GM12891 (cell line): ENCODE measurements around the gene PLEKHA5.
A peak's percentile ranks its signal among the peaks of the same experiment; 100 is the strongest.

Source experiments
- DNase-seq: peaks from one replicate; pipeline ENCODE4 v3.0.0; 2011; ENCODE audit warnings: low spot score; ENCODE audit not compliant: insufficient read length
- FAIRE-seq: peaks from 2 replicates; lab custom pipeline; 2011; peaks lifted over from hg19 to GRCh38; lab: Jason Lieb, UNC
- PAX5 ChIP-seq: IDR thresholded peaks from 2 replicates; pipeline ENCODE4 v1.6.1; 2011; ENCODE audit warnings: low read length, moderate library complexity, mild to moderate bottlenecking; ENCODE audit not compliant: insufficient read depth, severe bottlenecking
- POLR2A ChIP-seq: IDR thresholded peaks from 2 replicates; pipeline ENCODE4 v1.6.1; 2011; ENCODE audit warnings: low read depth, low read length, control low read depth
- POLR2AphosphoS5 ChIP-seq: IDR thresholded peaks from 2 replicates; pipeline ENCODE4 v1.6.1; 2011; ENCODE audit warnings: low read depth, low read length, control low read depth
- POU2F2 ChIP-seq: IDR thresholded peaks from 2 replicates; pipeline ENCODE4 v1.6.1; 2011; ENCODE audit warnings: low read depth, mild to moderate bottlenecking, control low read depth, low read length, moderate library complexity
- SPI1 ChIP-seq: IDR thresholded peaks from 2 replicates; pipeline ENCODE4 v1.6.1; 2011; ENCODE audit warnings: low read depth, low read length, control low read depth
- TAF1 ChIP-seq: IDR thresholded peaks from 2 replicates; pipeline ENCODE4 v1.6.1; 2011; ENCODE audit warnings: low read depth, low read length, control low read depth

The PLEKHA5 gene

DNA sequence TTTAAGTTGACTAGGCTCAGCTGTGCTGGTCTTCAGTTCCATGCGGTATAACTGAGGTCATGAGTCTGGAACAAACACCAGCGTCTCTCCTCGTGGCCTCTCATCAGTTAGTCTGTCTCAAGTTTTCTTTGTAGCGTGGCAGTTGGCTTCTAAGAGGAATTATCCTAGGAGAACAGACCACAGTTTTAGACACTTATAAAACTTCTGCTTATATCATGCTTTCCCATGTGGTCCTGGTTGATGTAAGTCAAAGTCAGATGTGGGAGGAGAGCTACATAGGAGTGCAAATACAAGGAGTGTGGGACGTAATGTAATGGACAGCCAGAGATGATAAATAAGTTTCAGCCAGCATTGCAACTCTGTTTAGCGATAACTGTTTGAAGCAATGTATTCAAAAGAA is 14.8 kb downstream of the PLEKHA5 start:
- FAIRE-seq (no peak), DNase-seq (no peak)
- TF ChIP-seq SPI1 (no peak), POLR2A (no peak), TAF1 (no peak)

- DNase-seq: no peak
- TF ChIP-seq PAX5 (no peak), POLR2A (no peak)
- no peak for FAIRE-seq
Measured at GRCh38 chr12:19144985-19145384, 15.5 kb downstream of the PLEKHA5 start.

- TF ChIP-seq SPI1 (peak; percentile 39; the same call in 1 of the 2 replicates), POLR2AphosphoS5 (no peak), PAX5 (no peak)
- DNase-seq (no peak), FAIRE-seq (no peak)
Measured at GRCh38 chr12:19148860-19149259, 19.3 kb downstream of the PLEKHA5 start.

- DNase-seq (no peak), FAIRE-seq (no peak)
- TF ChIP-seq PAX5: no peak
- no peak for TF ChIP-seq POLR2A
- TF ChIP-seq POU2F2: no peak
- TF ChIP-seq POLR2AphosphoS5: no peak
- TF ChIP-seq TAF1: no peak
- TF ChIP-seq SPI1: no peak
Measured at GRCh38 chr12:19150273-19150900, 20.9 kb downstream of the PLEKHA5 start.

GRCh38 chr12:19151298-19151697 is 21.8 kb downstream of the PLEKHA5 start:
- FAIRE-seq (no peak), DNase-seq (no peak)
- TF ChIP-seq PAX5 (no peak), TAF1 (no peak), POU2F2 (no peak), POLR2A (no peak), POLR2AphosphoS5 (no peak), SPI1 (no peak)

GRCh38 chr12:19153396-19153795 is 23.9 kb downstream of the PLEKHA5 start:
- FAIRE-seq (no peak), DNase-seq (no peak)
- TF ChIP-seq PAX5: no peak
- TF ChIP-seq POLR2AphosphoS5: no peak
- TF ChIP-seq TAF1: no peak
- no peak for TF ChIP-seq POU2F2
- no peak for TF ChIP-seq POLR2A
- no peak for TF ChIP-seq SPI1

DNA sequence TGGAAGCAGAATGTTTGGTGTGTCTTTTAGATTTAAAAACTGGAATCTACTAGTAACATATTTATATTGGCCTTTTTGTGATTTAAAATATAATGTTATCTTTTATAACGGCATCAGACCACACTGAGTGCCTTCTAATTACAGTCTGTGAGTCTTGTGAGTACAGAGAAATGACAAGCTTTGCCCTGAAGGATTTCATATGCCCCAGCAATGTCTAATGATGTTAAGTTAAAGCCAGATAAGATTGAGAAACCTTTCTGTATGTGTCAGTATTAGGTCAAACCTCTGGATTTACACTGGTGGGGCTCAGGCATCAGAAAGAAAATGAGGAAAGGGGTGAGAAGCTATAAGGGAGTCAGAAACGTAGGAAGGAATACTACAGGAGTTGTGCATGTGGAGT is 25.2 kb downstream of the PLEKHA5 start:
- TF ChIP-seq SPI1 (no peak), PAX5 (no peak), POLR2A (no peak), POLR2AphosphoS5 (no peak), POU2F2 (no peak), TAF1 (no peak)
- FAIRE-seq: no peak
- DNase-seq: no peak

DNA sequence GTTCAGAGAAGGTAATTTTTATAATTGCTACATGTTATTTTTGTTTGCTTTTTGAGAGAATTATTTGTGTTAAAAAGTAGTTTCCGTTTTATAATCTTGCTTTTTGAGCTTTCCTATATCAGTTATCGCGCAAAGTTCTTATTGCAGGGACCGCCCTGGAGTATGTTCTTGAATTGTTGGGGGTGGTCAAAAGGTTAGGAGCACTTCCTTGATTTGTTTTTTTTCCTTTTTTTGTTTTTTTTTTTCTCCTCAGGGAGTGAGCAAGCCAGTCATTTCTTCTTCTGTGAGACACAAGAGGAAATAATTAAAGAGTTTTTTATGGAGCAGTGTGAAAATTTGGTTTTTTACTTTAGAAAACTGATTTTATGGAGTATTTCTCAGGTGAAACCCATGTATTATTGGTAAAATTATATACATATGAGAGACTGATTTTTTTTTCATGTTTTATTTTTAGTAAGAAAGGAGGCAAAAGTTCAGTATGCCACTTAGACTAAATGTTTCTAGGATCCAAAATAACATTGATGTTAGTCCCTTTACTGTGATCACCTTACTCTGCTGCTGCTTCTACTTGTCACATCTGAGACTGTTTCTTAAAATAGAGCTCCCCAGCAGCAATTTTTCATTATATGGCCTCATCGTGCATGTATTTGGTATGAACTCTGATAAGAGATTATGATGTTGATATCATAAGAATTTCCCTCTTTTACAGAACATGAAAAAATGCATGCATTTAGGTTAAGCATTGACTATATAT is 26.6 kb downstream of the PLEKHA5 start:
- no peak for TF ChIP-seq POU2F2
- no peak for TF ChIP-seq POLR2A
- TF ChIP-seq PAX5: no peak
- TF ChIP-seq TAF1: no peak
- TF ChIP-seq POLR2AphosphoS5: no peak
- TF ChIP-seq SPI1: no peak
- no peak for DNase-seq
- FAIRE-seq: no peak

DNA sequence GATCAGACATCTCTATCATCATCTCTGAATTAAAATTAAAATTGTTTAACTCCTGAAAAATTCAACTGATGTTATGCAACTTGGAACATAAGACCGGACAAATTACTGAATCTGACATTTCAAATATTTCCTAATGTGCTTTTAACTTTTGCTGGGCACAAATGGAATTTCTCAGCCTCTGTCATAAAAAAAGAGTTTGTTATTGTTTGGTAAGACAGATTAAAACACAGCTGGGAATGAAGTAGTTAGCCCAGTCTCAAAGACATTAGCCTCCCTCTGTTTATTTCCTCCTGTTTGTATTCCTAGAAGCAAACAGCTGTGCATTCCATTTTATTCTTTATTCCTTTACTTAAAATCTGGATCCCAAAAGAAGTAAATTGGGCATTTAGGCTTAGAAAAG is 29.4 kb downstream of the PLEKHA5 start:
- TF ChIP-seq SPI1 (no peak), PAX5 (no peak), POLR2AphosphoS5 (no peak), TAF1 (no peak), POLR2A (no peak), POU2F2 (no peak)
- DNase-seq (no peak), FAIRE-seq (no peak)

GRCh38 chr12:19161216-19161615 is 31.7 kb downstream of the PLEKHA5 start:
- FAIRE-seq (no peak), DNase-seq (no peak)
- no peak for TF ChIP-seq POLR2AphosphoS5
- no peak for TF ChIP-seq SPI1
- TF ChIP-seq POLR2A: no peak
- TF ChIP-seq POU2F2: no peak
- no peak for TF ChIP-seq TAF1
- no peak for TF ChIP-seq PAX5
